Measurements from ENCODE around the gene SGK2. TPM values are rescaled to one million over a fixed set of nuclear protein-coding genes. Genes with fewer than 3 reads are reported as not detected.

Gene SGK2
- total and polyA plus RNA-seq, 2 donors (not counting 1 experiment from before 2014, with no cell fraction given) = 1.5 to 1.7 TPM

DNA sequence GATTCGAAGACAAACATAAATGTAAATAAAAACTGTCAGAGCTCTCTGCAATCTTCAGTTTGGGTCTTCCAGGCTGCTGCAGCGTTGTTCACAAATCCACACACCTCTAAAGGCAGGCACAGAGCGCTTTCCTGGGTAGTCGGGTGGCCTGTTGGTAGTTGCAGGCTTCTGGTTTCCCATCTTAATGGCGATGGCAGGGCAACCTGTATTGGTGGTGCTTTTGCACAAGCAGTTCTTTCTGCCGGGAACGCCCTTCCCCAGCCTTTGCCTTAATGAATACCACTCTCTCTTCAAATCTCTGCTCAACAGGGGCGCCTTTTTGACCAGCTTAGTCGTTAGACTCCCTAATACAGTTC, 31.2 kb downstream of the SGK2 start:
- peaks cover 18% of the 10 kb centered on the region for H3K4me1 Mint-ChIP-seq
- Histone ChIP-seq H3K79me2 (ENCODE audit: control insufficient read depth, insufficient read depth, low read length) (peaks cover 17% of the 10 kb centered on the region), H4K20me1 (ENCODE audit: control insufficient read depth, insufficient read depth, low read length, poor library complexity, severe bottlenecking) (no peaks in the 10 kb centered on the region), H3K4me2 (replicated peaks; ENCODE audit: low read depth, low read length, poor library complexity, severe bottlenecking) (peak overlapping the region; percentile 86), H3K9ac (ENCODE audit: low read length) (peak overlapping the region; percentile 77), H3K4me3 (ENCODE audit: control extremely low read depth in 1 of 5, extremely low read depth in 1 of 5, insufficient read depth in 1 of 5, low read depth in 2 of 5, low read length in 4 of 5) (peak overlapping the region; percentile 67 to 80 (median 75)), H3K9me3 (ENCODE audit: control extremely low read depth in 1 of 3, control insufficient read depth in 2 of 3, insufficient read depth in 1 of 3, low read length in 2 of 3) (no peaks in the 10 kb centered on the region), H2AFZ (ENCODE audit: insufficient read depth, low read depth, low read length, poor library complexity, severe bottlenecking) (peak overlapping the region; percentile 90), H3K4me1 (ENCODE audit: control insufficient read depth in 2 of 2, insufficient read depth in 2 of 2, low read length in 2 of 2) (peaks cover 9 to 15% of the 10 kb centered on the region in 2 donors), H3K27ac (ENCODE audit: low read length in 2 of 2) (peak overlapping the region; percentile 66 to 92), H3K27me3 (replicated peaks in 1 of 4; ENCODE audit: control extremely low read depth in 1 of 4, control insufficient read depth in 3 of 4, insufficient read depth in 4 of 4, low read length in 3 of 4) (no peaks in the 10 kb centered on the region), H3K36me3 (replicated peaks in 1 of 2; ENCODE audit: control extremely low read depth in 1 of 2, control insufficient read depth in 1 of 2, extremely low read depth in 1 of 2, insufficient read depth in 2 of 2, low read length in 1 of 2) (no peaks in the 10 kb centered on the region)
- H3K4me3 Mint-ChIP-seq = peak overlapping the region; percentile 93
- TF ChIP-seq, protein P1, sequence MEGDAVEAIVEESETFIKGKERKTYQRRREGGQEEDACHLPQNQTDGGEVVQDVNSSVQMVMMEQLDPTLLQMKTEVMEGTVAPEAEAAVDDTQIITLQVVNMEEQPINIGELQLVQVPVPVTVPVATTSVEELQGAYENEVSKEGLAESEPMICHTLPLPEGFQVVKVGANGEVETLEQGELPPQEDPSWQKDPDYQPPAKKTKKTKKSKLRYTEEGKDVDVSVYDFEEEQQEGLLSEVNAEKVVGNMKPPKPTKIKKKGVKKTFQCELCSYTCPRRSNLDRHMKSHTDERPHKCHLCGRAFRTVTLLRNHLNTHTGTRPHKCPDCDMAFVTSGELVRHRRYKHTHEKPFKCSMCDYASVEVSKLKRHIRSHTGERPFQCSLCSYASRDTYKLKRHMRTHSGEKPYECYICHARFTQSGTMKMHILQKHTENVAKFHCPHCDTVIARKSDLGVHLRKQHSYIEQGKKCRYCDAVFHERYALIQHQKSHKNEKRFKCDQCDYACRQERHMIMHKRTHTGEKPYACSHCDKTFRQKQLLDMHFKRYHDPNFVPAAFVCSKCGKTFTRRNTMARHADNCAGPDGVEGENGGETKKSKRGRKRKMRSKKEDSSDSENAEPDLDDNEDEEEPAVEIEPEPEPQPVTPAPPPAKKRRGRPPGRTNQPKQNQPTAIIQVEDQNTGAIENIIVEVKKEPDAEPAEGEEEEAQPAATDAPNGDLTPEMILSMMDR (IDR thresholded peaks at IDR 0.05) = no peak
- TF ChIP-seq EZH2 (IDR thresholded peaks at IDR 0.05; ENCODE audit: borderline replicate concordance, insufficient read depth, low read depth, low read length, poor library complexity, severe bottlenecking) = no peak
- WGBS (ENCODE audit: insufficient coverage) = 0% methylated on average over 2 of the region's 9 CpGs
- POLR2A ChIA-PET = interaction anchor here (1.1 to 1.5 kb wide), 2 partner anchors 78 to 91 kb away, joined by 9 to 10 read pairs; no protein-coding TSS in a partner anchor
- CTCF ChIA-PET = interaction anchor here (1.8 kb wide), 1 partner anchor 92 kb away, joined by 5 read pairs; no protein-coding TSS in a partner anchor
- no peaks in the 10 kb centered on the region for H3K9me3 Mint-ChIP-seq (ENCODE audit: insufficient read depth)
- no peak for ATAC-seq (ENCODE audit: low read depth)
- peak overlapping the region; percentile 95 for H3K27ac Mint-ChIP-seq
- DNase-seq = no peak
- H3K27me3 Mint-ChIP-seq = peaks cover 8% of the 10 kb centered on the region
- intact Hi-C loops (cut with micrococcal nuclease) = loop anchor here (1.0 kb wide), 5 partner anchors 76 to 133 kb away; partner anchors contain the start of genes MYBL2 and SRSF6
